ENCODE measurements around the gene GRIK4.

GRCh38 chr11:120718171-120718570, 206.6 kb downstream of the GRIK4 start:
- no peak for TF ChIP-seq GATA3 (IDR thresholded peaks at IDR 0.05; ENCODE audit: low read depth, low read length)
- no peak for TF ChIP-seq GATA2 (IDR thresholded peaks at IDR 0.05; ENCODE audit: low read depth, low read length)
